SU-DHL-6 (cell line): Measurements from ENCODE around the gene LTBP2.

Source experiments
- CTCF ChIP-seq: fragments of 200-600 bp; sonication (generic); IDR thresholded peaks from one replicate; pipeline ENCODE4 v1.5.1; 2017; ENCODE audit warnings: antibody characterized with exemption, mild to moderate bottlenecking, low read length, moderate library complexity; ENCODE audit not compliant: insufficient read depth, poor library complexity, severe bottlenecking
- EZH2phosphoT487 ChIP-seq: fragments of 200-600 bp; sonication (generic), shearing (Covaris generic); conservative IDR thresholded peaks from 2 replicates; pipeline ENCODE4 v1.6.1; 2018; ENCODE audit warnings: mild to moderate bottlenecking, antibody characterized with exemption, low read length, moderate library complexity, mixed read lengths

GRCh38 chr14:74490486-74490885 is 121.6 kb downstream of the LTBP2 start:
- TF ChIP-seq CTCF = no peak
- TF ChIP-seq EZH2phosphoT487 = no peak
